ENCODE data around the gene TUBGCP3. TPM values are rescaled to one million over a fixed set of nuclear protein-coding genes. Genes with fewer than 3 reads are reported as not detected.
"Not testable (repeated sequence)": the region's sequence is repeated elsewhere in the genome, so short reads cannot be mapped to it uniquely, and the experiment has no call there.

TUBGCP3 gene
- total and polyA plus RNA-seq, 2 donors from 2014 or later = 9.1 to 33.2 TPM

- no peak for FAIRE-seq
- H3K36me3 ChIP-seq (ENCODE audit: control insufficient read depth in 2 of 3, insufficient read depth in 3 of 3, low read length in 3 of 3) = peaks cover 0 to 3% (median 0%) of the 10 kb centered on the region in 3 donors
- no peak overlapping the region for H3K27ac ChIP-seq (ENCODE audit: low read depth in 2 of 2, low read length in 2 of 2)
- DNase-seq = no peak
- H3K9ac ChIP-seq (ENCODE audit: low read length in 3 of 3) = no peak overlapping the region
- no peak overlapping the region for H3K4me3 ChIP-seq (ENCODE audit: low read length in 3 of 3)
- no peaks in the 10 kb centered on the region for H3K4me1 ChIP-seq (ENCODE audit: control insufficient read depth in 2 of 3, insufficient read depth in 2 of 3, low read depth in 1 of 3, low read length in 3 of 3)
- H3K27me3 ChIP-seq (ENCODE audit: control insufficient read depth, insufficient read depth, low read length) = no peaks in the 10 kb centered on the region
- intact Hi-C loops (cut with DNase I) = no loop called here
- no peak for TF ChIP-seq CTCF (IDR thresholded peaks at IDR 0.05; ENCODE audit: borderline replicate concordance, extremely low read depth, insufficient read depth)
- peaks cover 0 to 7% (median 0%) of the 10 kb centered on the region in 3 donors for H3K9me3 ChIP-seq (ENCODE audit: control insufficient read depth in 2 of 3, insufficient read depth in 1 of 3, low read length in 3 of 3)
Observed at GRCh38 chr13:112487127-112487517, 100.8 kb downstream of the TUBGCP3 start.

GRCh38 chr13:112486386-112487126 is 101.4 kb downstream of the TUBGCP3 start:
- Histone ChIP-seq H3K9ac (ENCODE audit: low read length in 3 of 3) (no peak overlapping the region), H3K36me3 (ENCODE audit: control insufficient read depth in 2 of 3, insufficient read depth in 3 of 3, low read length in 3 of 3) (peaks cover 0 to 3% (median 0%) of the 10 kb centered on the region in 3 donors), H3K27me3 (ENCODE audit: control insufficient read depth, insufficient read depth, low read length) (no peaks in the 10 kb centered on the region), H3K4me1 (ENCODE audit: control insufficient read depth in 2 of 3, insufficient read depth in 2 of 3, low read depth in 1 of 3, low read length in 3 of 3) (no peaks in the 10 kb centered on the region), H3K9me3 (ENCODE audit: control insufficient read depth in 2 of 3, insufficient read depth in 1 of 3, low read length in 3 of 3) (peaks cover 0 to 10% (median 0%) of the 10 kb centered on the region in 3 donors), H3K4me3 (ENCODE audit: low read length in 3 of 3) (no peak overlapping the region), H3K27ac (ENCODE audit: low read depth in 2 of 2, low read length in 2 of 2) (no peak overlapping the region)
- FAIRE-seq (no peak), DNase-seq (no peak)
- intact Hi-C loops (cut with DNase I) = no loop called here
- TF ChIP-seq CTCF (IDR thresholded peaks at IDR 0.05; ENCODE audit: borderline replicate concordance, extremely low read depth, insufficient read depth) = no peak

DNA sequence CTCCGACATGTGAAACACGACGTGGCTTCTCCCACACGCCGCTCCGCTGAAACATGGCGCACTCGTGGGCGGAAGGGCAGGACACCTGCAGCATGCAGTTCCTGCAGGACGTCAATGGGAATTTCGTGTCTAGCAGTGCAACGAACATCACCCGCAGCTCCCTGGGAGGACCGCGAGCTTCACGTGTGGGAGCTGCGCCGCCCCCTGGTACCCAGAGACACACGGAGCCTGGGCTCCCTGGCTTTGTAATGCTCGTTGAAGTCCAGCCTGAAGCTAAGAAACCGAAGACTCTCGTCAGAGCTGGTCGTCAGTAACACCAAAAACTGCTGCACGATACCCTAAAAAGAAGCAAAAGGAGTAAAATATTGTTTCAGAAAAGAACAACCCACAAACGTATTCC is 102.1 kb downstream of the TUBGCP3 start:
- H3K36me3 ChIP-seq (ENCODE audit: control insufficient read depth in 2 of 3, insufficient read depth in 3 of 3, low read length in 3 of 3); DNase-seq; H3K27me3 ChIP-seq (ENCODE audit: control insufficient read depth, insufficient read depth, low read length); H3K27ac ChIP-seq (ENCODE audit: low read depth in 2 of 2, low read length in 2 of 2); FAIRE-seq; intact Hi-C loops (cut with DNase I); H3K4me3 ChIP-seq (ENCODE audit: low read length in 3 of 3); H3K9me3 ChIP-seq (ENCODE audit: control insufficient read depth in 2 of 3, insufficient read depth in 1 of 3, low read length in 3 of 3); H3K4me1 ChIP-seq (ENCODE audit: control insufficient read depth in 2 of 3, insufficient read depth in 2 of 3, low read depth in 1 of 3, low read length in 3 of 3); H3K9ac ChIP-seq (ENCODE audit: low read length in 3 of 3): not testable (repeated sequence)

DNA sequence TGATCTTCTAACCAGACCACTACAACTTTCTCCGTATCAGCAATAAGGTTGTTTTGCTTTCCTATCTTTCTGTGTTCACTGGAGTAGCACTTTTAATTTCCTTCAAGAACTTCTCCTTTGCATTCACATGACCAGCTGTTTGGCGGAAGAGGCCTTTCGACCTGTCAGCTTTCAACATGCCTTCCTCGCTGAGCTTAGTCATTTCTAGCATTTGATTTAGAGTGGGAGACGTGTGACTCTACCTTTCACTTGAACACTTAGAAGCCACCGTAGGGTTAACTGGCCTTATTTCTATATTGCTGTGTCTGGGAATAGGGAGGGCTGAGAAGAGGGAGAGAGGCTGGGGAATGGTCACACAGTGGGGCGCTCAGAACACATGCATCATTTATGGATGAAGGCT is 104.7 kb downstream of the TUBGCP3 start:
- Histone ChIP-seq H3K4me3 (ENCODE audit: low read length in 3 of 3) (no peak overlapping the region), H3K9ac (ENCODE audit: low read length in 3 of 3) (no peak overlapping the region), H3K4me1 (ENCODE audit: control insufficient read depth in 2 of 3, insufficient read depth in 2 of 3, low read depth in 1 of 3, low read length in 3 of 3) (no peaks in the 10 kb centered on the region), H3K27me3 (ENCODE audit: control insufficient read depth, insufficient read depth, low read length) (no peaks in the 10 kb centered on the region), H3K9me3 (ENCODE audit: control insufficient read depth in 2 of 3, insufficient read depth in 1 of 3, low read length in 3 of 3) (peaks cover 0 to 10% (median 0%) of the 10 kb centered on the region in 3 donors), H3K36me3 (ENCODE audit: control insufficient read depth in 2 of 3, insufficient read depth in 3 of 3, low read length in 3 of 3) (no peaks in the 10 kb centered on the region), H3K27ac (ENCODE audit: low read depth in 2 of 2, low read length in 2 of 2) (no peak overlapping the region)
- intact Hi-C loops (cut with DNase I) = no loop called here
- DNase-seq = no peak
- no peak for FAIRE-seq
- no peak for TF ChIP-seq CTCF (IDR thresholded peaks at IDR 0.05; ENCODE audit: borderline replicate concordance, extremely low read depth, insufficient read depth)
